ENCODE results near the gene INPP5A.

Gene INPP5A

GRCh38 chr10:132521041-132521465 is 16.5 kb upstream of the INPP5A start:
- no peak for ATAC-seq
- H3K4me3 Mint-ChIP-seq, result no peak overlapping the region

GRCh38 chr10:132521466-132522102 is 16.0 kb upstream of the INPP5A start:
- Mint-ChIP-seq H3K4me1 (no peaks in the 10 kb centered on the region), H3K27me3 (peaks cover 9% of the 10 kb centered on the region), H3K9me3 (no peaks in the 10 kb centered on the region), H3K27ac (no peak overlapping the region), H3K36me3 (ENCODE audit: low read depth) (no peaks in the 10 kb centered on the region), H3K4me3 (no peak overlapping the region)
- DNase-seq (no peak), ATAC-seq (no peak)

More at GRCh38 chr10:132521041-132521465, 16.5 kb upstream of the INPP5A start:
- Mint-ChIP-seq H3K27ac (no peak overlapping the region), H3K4me1 (no peaks in the 10 kb centered on the region), H3K36me3 (ENCODE audit: low read depth) (no peaks in the 10 kb centered on the region), H3K27me3 (peaks cover 8% of the 10 kb centered on the region), H3K9me3 (no peaks in the 10 kb centered on the region)
- no peak for DNase-seq

DNA sequence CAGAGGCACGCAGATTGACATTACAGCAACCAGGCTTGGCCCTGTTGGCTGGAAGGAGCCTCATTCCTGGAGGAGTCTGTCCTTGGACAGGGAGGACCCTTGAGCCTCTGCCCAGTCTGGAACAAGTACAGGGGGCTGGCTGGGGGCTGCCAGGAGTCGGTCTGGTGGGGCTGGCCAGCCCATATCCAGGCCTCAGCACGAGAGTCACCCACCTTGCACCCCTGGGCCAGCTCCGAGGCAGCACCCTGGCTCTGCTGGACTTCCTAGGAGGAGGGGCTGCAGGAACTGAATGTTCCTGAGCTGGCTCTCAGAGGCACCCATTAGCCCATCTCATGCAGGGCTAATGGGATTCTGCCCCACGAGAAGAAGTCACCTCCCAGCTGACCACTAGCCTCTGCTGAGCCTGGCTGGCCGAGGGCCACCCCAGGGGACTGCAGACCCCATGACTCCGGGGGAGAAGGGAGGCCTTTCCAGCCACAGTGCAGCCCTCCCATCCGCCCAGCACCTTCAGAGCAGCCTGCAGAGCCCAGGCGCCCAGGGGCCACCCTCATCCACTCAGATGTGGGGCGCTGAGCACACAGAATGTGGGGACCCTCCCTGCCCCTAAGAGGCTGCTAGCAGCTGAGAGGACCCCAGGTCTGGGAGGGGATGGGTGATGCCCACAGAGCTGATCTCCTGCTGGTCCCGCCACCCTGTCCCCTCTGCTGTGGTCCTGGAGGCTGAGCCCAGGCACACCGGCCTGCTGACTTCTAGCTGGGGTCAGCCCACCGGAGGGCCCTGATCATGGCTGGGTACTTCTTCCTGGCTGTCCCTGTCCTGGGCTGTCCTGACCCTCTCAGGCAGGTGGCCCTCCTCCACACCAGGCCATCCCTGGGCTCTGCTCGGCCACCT is 14.8 kb upstream of the INPP5A start:
- Mint-ChIP-seq H3K36me3 (ENCODE audit: low read depth) (no peaks in the 10 kb centered on the region), H3K9me3 (no peaks in the 10 kb centered on the region), H3K4me3 (no peak overlapping the region), H3K4me1 (no peaks in the 10 kb centered on the region), H3K27ac (no peak overlapping the region), H3K27me3 (peaks cover 15% of the 10 kb centered on the region)
- no peak for ATAC-seq
- DNase-seq, result no peak

GRCh38 chr10:132523561-132524442 is 13.8 kb upstream of the INPP5A start:
- no peaks in the 10 kb centered on the region for H3K36me3 Mint-ChIP-seq (ENCODE audit: low read depth)
- ATAC-seq (no peak), DNase-seq (no peak)
- no peak overlapping the region for H3K4me3 Mint-ChIP-seq
- no peak overlapping the region for H3K27ac Mint-ChIP-seq
- peaks cover 20% of the 10 kb centered on the region for H3K27me3 Mint-ChIP-seq
- no peaks in the 10 kb centered on the region for H3K9me3 Mint-ChIP-seq
- no peaks in the 10 kb centered on the region for H3K4me1 Mint-ChIP-seq

- ATAC-seq (no peak), DNase-seq (no peak)
- Mint-ChIP-seq H3K36me3 (ENCODE audit: low read depth) (no peaks in the 10 kb centered on the region), H3K4me1 (no peaks in the 10 kb centered on the region), H3K4me3 (no peak overlapping the region), H3K27ac (no peak overlapping the region), H3K27me3 (peaks cover 25% of the 10 kb centered on the region), H3K9me3 (no peaks in the 10 kb centered on the region)
Measured at GRCh38 chr10:132524443-132525285, 12.9 kb upstream of the INPP5A start.

DNA sequence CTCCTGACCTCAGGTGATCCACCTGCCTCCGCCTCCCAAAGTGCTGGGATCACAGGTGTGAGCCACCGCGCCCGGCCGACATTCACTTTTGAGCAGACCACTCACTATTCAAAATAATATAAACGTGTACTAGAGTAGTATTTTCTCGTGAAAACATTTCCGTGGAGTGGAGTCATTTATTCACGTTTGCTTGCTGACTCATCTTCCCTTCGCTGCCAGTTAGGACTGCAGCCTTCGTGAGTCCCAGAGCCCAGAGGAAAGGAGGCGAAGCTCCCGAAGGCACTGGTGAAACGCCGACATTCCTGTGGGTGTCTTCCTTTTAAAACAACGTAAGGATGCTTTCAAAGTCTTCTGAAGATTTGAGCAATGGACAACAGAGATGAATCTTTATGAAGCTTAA is 10.9 kb upstream of the INPP5A start:
- Mint-ChIP-seq H3K36me3 (ENCODE audit: low read depth) (peaks cover 2% of the 10 kb centered on the region), H3K9me3 (peaks cover 11% of the 10 kb centered on the region)

DNA sequence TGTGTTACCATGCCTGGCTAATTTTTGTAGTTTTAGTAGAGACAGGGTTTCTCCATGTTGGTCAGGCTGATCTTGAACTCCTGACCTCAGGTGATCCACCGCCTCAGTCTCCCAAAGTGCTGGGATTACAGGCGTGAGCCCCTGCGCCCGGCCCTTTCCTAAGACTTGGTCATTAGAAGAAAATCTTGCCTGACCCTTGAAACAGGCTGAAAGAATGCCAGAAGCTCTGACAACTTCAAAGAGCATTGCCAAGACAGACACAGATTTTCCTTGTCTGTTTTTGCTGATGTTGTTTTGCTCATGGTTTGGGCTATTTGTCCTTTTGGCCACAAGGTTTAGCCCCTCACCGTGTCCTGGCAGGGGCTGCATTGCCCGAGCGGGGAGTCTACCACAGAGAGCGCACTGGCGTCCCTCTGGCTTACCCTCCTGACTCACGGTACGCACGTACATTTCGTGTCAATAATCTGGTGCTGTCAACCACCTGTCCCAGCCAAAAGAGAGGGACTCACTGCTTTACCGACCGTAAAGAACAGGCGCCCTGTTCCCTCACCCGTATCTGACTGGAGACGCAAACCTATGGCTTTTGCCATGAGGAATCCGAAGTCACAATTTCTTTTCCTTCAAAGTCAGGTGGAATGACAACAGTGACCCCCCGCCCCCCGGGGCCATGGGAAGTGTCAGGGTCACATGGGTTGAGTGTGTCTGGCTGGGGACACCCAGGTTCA is 10.1 kb upstream of the INPP5A start:
- peaks cover 29% of the 10 kb centered on the region for H3K27me3 Mint-ChIP-seq
- H3K36me3 Mint-ChIP-seq (ENCODE audit: low read depth), result peaks cover 3% of the 10 kb centered on the region
- H3K9me3 Mint-ChIP-seq, result peaks cover 12% of the 10 kb centered on the region
- ATAC-seq (no peak), DNase-seq (no peak)
- no peaks in the 10 kb centered on the region for H3K4me1 Mint-ChIP-seq
- no peak overlapping the region for H3K4me3 Mint-ChIP-seq
- no peak overlapping the region for H3K27ac Mint-ChIP-seq

More for the DNA sequence above, 10.9 kb upstream of the INPP5A start:
- Mint-ChIP-seq H3K4me1 (no peaks in the 10 kb centered on the region), H3K27ac (no peak overlapping the region), H3K4me3 (no peak overlapping the region), H3K27me3 (peaks cover 29% of the 10 kb centered on the region)
- DNase-seq (no peak), ATAC-seq (no peak)

DNA sequence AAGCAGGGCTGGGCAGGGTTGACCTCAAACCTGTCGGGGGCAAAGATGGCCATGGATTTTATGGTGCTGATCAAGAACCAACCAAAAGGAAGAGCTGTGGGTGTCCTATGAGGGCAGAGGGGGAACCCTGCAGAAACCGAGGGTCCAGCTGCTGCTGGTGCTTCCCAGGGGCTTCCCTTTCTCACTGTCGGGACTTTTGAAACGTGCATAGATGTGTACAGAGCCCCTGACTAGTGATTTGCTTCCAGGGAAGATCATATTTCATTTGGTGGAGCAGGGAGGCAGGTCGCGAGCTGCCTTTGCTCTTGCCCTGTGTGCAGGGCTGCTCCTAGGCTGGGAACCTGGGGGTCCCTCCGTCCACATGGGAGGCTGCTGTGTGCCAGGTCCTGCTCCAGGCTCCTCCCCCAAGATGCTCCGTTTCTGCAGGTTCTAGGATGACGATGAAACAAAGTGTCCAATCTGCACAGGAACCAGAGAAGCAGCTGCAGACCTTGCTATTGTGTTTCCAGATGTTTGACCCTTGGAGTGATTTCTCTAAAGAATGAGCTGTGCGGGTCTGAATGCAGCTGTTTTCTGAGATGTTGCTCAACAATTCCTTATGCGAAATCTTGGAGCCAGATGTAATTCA is 9.4 kb upstream of the INPP5A start:
- Mint-ChIP-seq H3K4me3 (no peak overlapping the region), H3K27ac (no peak overlapping the region), H3K9me3 (peaks cover 12% of the 10 kb centered on the region), H3K27me3 (peaks cover 29% of the 10 kb centered on the region), H3K4me1 (no peaks in the 10 kb centered on the region), H3K36me3 (ENCODE audit: low read depth) (peaks cover 3% of the 10 kb centered on the region)
- DNase-seq (no peak), ATAC-seq (no peak)

GRCh38 chr10:132532179-132532578 is 5.4 kb upstream of the INPP5A start:
- peaks cover 3% of the 10 kb centered on the region for H3K4me1 Mint-ChIP-seq
- H3K27me3 Mint-ChIP-seq, result peaks cover 17% of the 10 kb centered on the region
- H3K36me3 Mint-ChIP-seq (ENCODE audit: low read depth), result peaks cover 3% of the 10 kb centered on the region
- peaks cover 12% of the 10 kb centered on the region for H3K9me3 Mint-ChIP-seq
- no peak overlapping the region for H3K4me3 Mint-ChIP-seq
- DNase-seq (no peak), ATAC-seq (no peak)
- no peak overlapping the region for H3K27ac Mint-ChIP-seq

- no peak for DNase-seq
- peaks cover 3% of the 10 kb centered on the region for H3K36me3 Mint-ChIP-seq (ENCODE audit: low read depth)
- H3K27ac Mint-ChIP-seq, result no peak overlapping the region
- no peak overlapping the region for H3K4me3 Mint-ChIP-seq
- ATAC-seq, result no peak
- peaks cover 12% of the 10 kb centered on the region for H3K9me3 Mint-ChIP-seq
- peaks cover 3% of the 10 kb centered on the region for H3K4me1 Mint-ChIP-seq
- H3K27me3 Mint-ChIP-seq, result peaks cover 14% of the 10 kb centered on the region
Measured at GRCh38 chr10:132532749-132533560, 4.6 kb upstream of the INPP5A start.

- ATAC-seq (no peak), DNase-seq (no peak)
- peaks cover 3% of the 10 kb centered on the region for H3K36me3 Mint-ChIP-seq (ENCODE audit: low read depth)
- peaks cover 9% of the 10 kb centered on the region for H3K4me1 Mint-ChIP-seq
- H3K27ac Mint-ChIP-seq, result no peak overlapping the region
- H3K4me3 Mint-ChIP-seq, result no peak overlapping the region
- peaks cover 10% of the 10 kb centered on the region for H3K27me3 Mint-ChIP-seq
- H3K9me3 Mint-ChIP-seq, result peaks cover 12% of the 10 kb centered on the region
Measured at GRCh38 chr10:132533571-132534260, 3.9 kb upstream of the INPP5A start.
